Caco-2 (cell line): ENCODE measurements around the gene NRXN3. TPM values are rescaled to one million over a fixed set of nuclear protein-coding genes. Genes with fewer than 3 reads are reported as not detected.

Experiments
- BruUV-seq: library from RNA; stranded (reverse); fragments of 400-500 nt; replicated peaks from 2 replicates; lab custom pipeline; 2021; lab: Mats Ljungman, UMichigan
- CTCF ChIA-PET: fragments of 300-600 bp; sonication (Branson Sonifier 250); formaldehyde crosslinking; loops from one replicate; lab custom pipeline; 2022; ENCODE audit warnings: antibody characterized with exemption; lab: Charles Lee
- POLR2A ChIA-PET: fragments of 300-600 bp; sonication (Branson Sonifier 250); formaldehyde crosslinking; loops from one replicate; lab custom pipeline; 2022; ENCODE audit warnings: antibody characterized with exemption; lab: Charles Lee
- DNase-seq, 2 experiments: peaks; one replicate each; pipeline versions ENCODE4 v3.0.0 to v3.0.0-alpha.2; 2020 to 2022
- H3K27me3 ChIP-seq: replicated peaks from 2 replicates; pipeline ENCODE4 v1.6.0; 2011; ENCODE audit warnings: low read length; ENCODE audit not compliant: control insufficient read depth, insufficient read depth
- H3K36me3 ChIP-seq: 2 replicates; pipeline ENCODE4 v1.5.1; 2011; ENCODE audit warnings: low read length; ENCODE audit not compliant: control insufficient read depth, insufficient read depth
- H3K4me1 ChIP-seq: fragments of 250-450 bp; sonication (Bioruptor Pico); 2 replicates; pipeline ENCODE4 v1.5.1; 2020; ENCODE audit warnings: mild to moderate bottlenecking
- H3K4me3 ChIP-seq: 2 replicates; pipeline ENCODE4 v1.5.1; 2011; ENCODE audit warnings: low read depth, mild to moderate bottlenecking, control low read depth, low read length
- H3K9me3 ChIP-seq: fragments of 250-450 bp; sonication (Bioruptor Pico); 2 replicates; pipeline ENCODE4 v1.5.1; 2020; ENCODE audit warnings: mild to moderate bottlenecking, moderate library complexity
- H3K27ac Mint-ChIP-seq: one replicate; pipeline ENCODE4 v1.8.0; 2022; ENCODE audit warnings: mixed read lengths; ENCODE audit not compliant: unreplicated experiment
- H3K27me3 Mint-ChIP-seq: one replicate; pipeline ENCODE4 v1.8.0; 2022; ENCODE audit warnings: mixed read lengths; ENCODE audit not compliant: insufficient read depth, unreplicated experiment
- H3K36me3 Mint-ChIP-seq: one replicate; pipeline ENCODE4 v1.8.0; 2022; ENCODE audit warnings: mild to moderate bottlenecking, mixed read lengths; ENCODE audit not compliant: insufficient read depth, unreplicated experiment
- H3K4me1 Mint-ChIP-seq: one replicate; pipeline ENCODE4 v1.8.0; 2022; ENCODE audit warnings: low read depth, mixed read lengths; ENCODE audit not compliant: unreplicated experiment
- H3K4me3 Mint-ChIP-seq: one replicate; pipeline ENCODE4 v1.8.0; 2022; ENCODE audit warnings: mild to moderate bottlenecking, moderate library complexity, mixed read lengths; ENCODE audit not compliant: unreplicated experiment
- H3K9me3 Mint-ChIP-seq: one replicate; pipeline ENCODE4 v1.8.0; 2022; ENCODE audit warnings: mixed read lengths; ENCODE audit not compliant: unreplicated experiment
- CTCF ChIP-seq, 2 experiments: fragments of 200-600 bp in 1 of 2; IDR thresholded peaks; 1 replicate in 1 of 2; 2 replicates in 1 of 2; pipeline versions ENCODE4 v1.5.1 to v1.8.0; 2011 to 2022; ENCODE audit warnings: antibody characterized with exemption in 1 of 2, control low read depth in 1 of 2, inconsistent platforms in 1 of 2, low read depth in 1 of 2, low read length in 1 of 2, mild to moderate bottlenecking in 1 of 2, moderate library complexity in 1 of 2; ENCODE audit not compliant: insufficient read depth in 1 of 2, severe bottlenecking in 1 of 2, unreplicated experiment in 1 of 2
- intact Hi-C: fragments of 100-400 bp; cut with micrococcal nuclease; formaldehyde crosslinking; loops from one replicate; pipeline ENCODE4 v1.10.0; 2022; ENCODE audit not compliant: unreplicated experiment
- total RNA-seq: library from RNA; stranded (reverse); gene quantifications from 2 replicates; pipeline ENCODE4 v1.2.3, GENCODE V29; 2022

Gene NRXN3
- total RNA-seq, 1 experiment from 2014 or later, result 12.4 TPM

DNA sequence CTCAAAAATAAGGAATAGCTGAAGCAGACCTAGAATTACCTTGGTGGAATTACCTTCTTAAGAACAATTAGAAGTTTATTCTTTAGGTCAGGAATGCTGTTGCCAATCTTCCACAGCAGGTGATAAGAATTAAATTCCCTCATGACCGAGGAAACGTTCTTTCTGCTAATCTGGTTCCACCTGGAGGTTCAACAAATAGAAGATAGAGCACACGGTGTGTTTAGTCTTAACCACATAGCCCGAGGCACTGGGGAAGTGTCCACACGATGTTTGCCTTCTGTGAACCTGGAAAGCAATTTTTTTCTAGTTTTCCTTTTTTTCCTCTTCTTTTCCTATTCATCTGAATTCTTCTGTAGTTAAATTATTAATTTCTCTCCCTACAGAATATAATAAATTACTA is 906.9 kb downstream of the NRXN3 start:
- intact Hi-C loops, result no loop called here
- no peak overlapping the region for H3K4me3 ChIP-seq
- no peaks in the 10 kb centered on the region for H3K36me3 ChIP-seq
- Mint-ChIP-seq H3K4me3 (no peak overlapping the region), H3K27ac (no peak overlapping the region), H3K27me3 (no peaks in the 10 kb centered on the region), H3K4me1 (peaks cover 8% of the 10 kb centered on the region), H3K9me3 (no peaks in the 10 kb centered on the region), H3K36me3 (no peaks in the 10 kb centered on the region)
- ChIA-PET CTCF (no interaction called here), POLR2A (no interaction called here)
- no peaks in the 10 kb centered on the region for H3K9me3 ChIP-seq
- BruUV-seq, result no TSS peak
- DNase-seq, result peak; percentile 59 to 67
- H3K4me1 ChIP-seq, result peaks cover 25% of the 10 kb centered on the region
- no peaks in the 10 kb centered on the region for H3K27me3 ChIP-seq
- no peak for TF ChIP-seq CTCF (IDR thresholded peaks at IDR 0.05; ENCODE audit: insufficient read depth in 1 of 2, low read depth in 1 of 2, low read length in 1 of 2, severe bottlenecking in 1 of 2, unreplicated experiment in 1 of 2)

DNA sequence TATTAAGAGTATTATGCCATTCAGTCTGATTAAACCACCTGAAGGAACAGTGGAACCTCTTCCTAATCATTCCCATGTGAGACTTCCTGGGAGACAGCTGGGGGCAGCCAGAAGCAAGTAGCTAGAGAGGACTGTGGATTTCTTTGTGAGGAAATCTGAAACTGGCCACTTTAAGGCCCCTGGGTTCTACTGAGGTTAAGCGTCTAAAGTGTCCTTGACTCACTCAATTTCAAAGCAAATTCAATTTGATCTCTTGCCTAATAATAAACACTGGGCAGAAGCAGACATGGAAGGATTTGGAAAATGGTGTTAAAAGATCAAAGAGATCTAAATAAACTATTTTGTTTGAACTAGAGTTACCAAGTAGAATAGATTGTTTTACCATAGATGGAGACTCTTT is 909.9 kb downstream of the NRXN3 start:
- Histone ChIP-seq H3K4me3 (no peak overlapping the region), H3K36me3 (no peaks in the 10 kb centered on the region), H3K9me3 (no peaks in the 10 kb centered on the region), H3K4me1 (peaks cover 25% of the 10 kb centered on the region), H3K27me3 (no peaks in the 10 kb centered on the region)
- Mint-ChIP-seq H3K4me1 (peaks cover 8% of the 10 kb centered on the region), H3K27me3 (no peaks in the 10 kb centered on the region), H3K4me3 (no peak overlapping the region), H3K27ac (peak overlapping the region; percentile 22), H3K36me3 (no peaks in the 10 kb centered on the region), H3K9me3 (no peaks in the 10 kb centered on the region)
- BruUV-seq, result no TSS peak
- CTCF ChIA-PET, result no interaction called here
- intact Hi-C loops, result no loop called here
- POLR2A ChIA-PET, result no interaction called here
- TF ChIP-seq CTCF (IDR thresholded peaks at IDR 0.05; ENCODE audit: insufficient read depth in 1 of 2, low read depth in 1 of 2, low read length in 1 of 2, severe bottlenecking in 1 of 2, unreplicated experiment in 1 of 2), result no peak
- no peak for DNase-seq

- Mint-ChIP-seq H3K27ac (no peak overlapping the region), H3K9me3 (no peaks in the 10 kb centered on the region), H3K4me3 (no peak overlapping the region), H3K36me3 (no peaks in the 10 kb centered on the region), H3K4me1 (peaks cover 8% of the 10 kb centered on the region), H3K27me3 (no peaks in the 10 kb centered on the region)
- Histone ChIP-seq H3K36me3 (no peaks in the 10 kb centered on the region), H3K9me3 (no peaks in the 10 kb centered on the region), H3K4me1 (peaks cover 18% of the 10 kb centered on the region), H3K27me3 (no peaks in the 10 kb centered on the region), H3K4me3 (no peak overlapping the region)
- DNase-seq, result no peak
- intact Hi-C loops, result no loop called here
- no peak for TF ChIP-seq CTCF (IDR thresholded peaks at IDR 0.05; ENCODE audit: insufficient read depth in 1 of 2, low read depth in 1 of 2, low read length in 1 of 2, severe bottlenecking in 1 of 2, unreplicated experiment in 1 of 2)
- ChIA-PET CTCF (no interaction called here), POLR2A (no interaction called here)
- no TSS peak for BruUV-seq
Measured at GRCh38 chr14:79082883-79083282, 912.7 kb downstream of the NRXN3 start.
